ENCODE results near the gene EBNA1BP2.

GRCh38 chr1:43197343-43198127 lies 25.4 kb upstream of the EBNA1BP2 start:
- no peak; the same call in 1 of the 2 replicates for TF ChIP-seq CTCF (conservative IDR thresholded peaks at IDR 0.05)
- TF ChIP-seq ZFX (IDR thresholded peaks at IDR 0.05) = no peak
